GM19397 (cell line): ENCODE data around the gene SNRPD1.
A peak's percentile ranks its signal among the peaks of the same experiment; 100 is the strongest.
"Not testable (repeated sequence)": the region's sequence is repeated elsewhere in the genome, so short reads cannot be mapped to it uniquely, and the experiment has no call there.

Experiments used
- ATAC-seq: cut with Tn5 transposase; IDR thresholded peaks from one replicate; pipeline ENCODE4 v1.9.1; 2021; ENCODE audit warnings: mild to moderate bottlenecking, moderate library complexity; ENCODE audit not compliant: unreplicated experiment

SNRPD1 gene

DNA sequence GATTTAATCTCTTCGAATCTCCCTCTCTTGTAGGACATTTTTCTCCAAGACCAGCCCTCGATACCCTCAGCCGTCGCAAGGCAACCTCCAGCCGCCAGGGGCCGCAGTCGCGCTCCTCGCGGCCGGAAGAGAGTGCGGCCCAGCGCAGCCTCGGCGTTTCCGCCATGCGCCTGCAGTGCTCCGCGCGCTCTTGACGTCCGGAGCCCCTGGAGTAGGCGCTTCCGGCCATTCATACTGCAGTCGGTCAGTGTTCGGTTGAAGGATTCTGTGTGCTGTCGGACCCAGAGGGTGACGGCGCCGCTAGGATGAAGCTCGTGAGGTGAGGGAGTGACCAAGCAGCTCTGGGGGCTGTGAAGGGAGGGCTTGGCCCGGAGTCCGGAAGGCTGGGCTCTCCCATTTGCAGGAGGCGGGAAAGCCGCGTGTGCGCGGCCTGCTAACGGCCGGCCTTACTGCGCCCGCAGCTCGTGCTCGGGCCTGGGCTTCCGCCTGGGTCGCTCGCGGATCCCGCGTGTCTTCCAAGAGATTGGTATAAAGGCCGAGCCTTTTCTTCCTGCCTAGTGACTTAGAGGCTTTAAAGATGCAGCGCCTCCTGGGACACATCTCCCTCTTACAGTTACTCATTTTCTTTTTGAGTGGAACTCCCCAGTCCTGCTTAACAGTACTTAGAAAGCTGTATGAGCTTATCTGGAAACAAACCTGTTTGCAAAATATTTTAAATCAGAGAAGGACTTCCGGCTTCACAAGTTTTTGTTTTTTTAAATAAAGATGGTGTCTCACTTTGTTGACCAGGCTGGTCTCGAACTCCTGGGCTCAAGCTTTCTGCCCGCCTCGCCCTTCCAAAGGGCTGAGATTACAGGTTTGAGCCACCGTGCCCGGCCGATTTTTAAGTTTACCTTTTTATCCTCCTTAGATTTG is at the start of gene SNRPD1:
SNRPD1 (plus strand) TSS at position 190 of the 915 bp plus-strand sequence; CDS start at position 306, 116 bp downstream.
- ATAC-seq: peak; percentile 99

DNA sequence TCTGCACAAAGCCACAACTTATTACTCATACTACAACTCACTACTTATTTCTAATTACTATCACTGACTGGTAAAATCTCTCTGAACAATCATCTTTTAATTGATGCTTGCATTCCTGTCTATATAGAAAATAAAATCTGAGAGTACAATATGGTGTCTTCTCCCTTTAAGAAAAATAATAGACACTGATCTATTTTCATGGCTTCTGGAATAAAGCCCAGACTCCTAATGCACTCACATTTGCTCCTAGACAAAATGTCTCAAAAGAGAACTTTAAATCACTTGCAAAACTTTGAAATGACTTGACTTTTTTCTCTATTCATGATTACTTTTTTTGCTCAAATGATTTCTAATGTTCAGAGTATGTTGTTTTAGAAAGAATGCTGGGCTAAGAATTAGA is 40.3 kb upstream of the SNRPD1 start:
- no peak for ATAC-seq

- ATAC-seq: no peak
Observed at GRCh38 chr18:21575656-21576055, 36.5 kb upstream of the SNRPD1 start.

DNA sequence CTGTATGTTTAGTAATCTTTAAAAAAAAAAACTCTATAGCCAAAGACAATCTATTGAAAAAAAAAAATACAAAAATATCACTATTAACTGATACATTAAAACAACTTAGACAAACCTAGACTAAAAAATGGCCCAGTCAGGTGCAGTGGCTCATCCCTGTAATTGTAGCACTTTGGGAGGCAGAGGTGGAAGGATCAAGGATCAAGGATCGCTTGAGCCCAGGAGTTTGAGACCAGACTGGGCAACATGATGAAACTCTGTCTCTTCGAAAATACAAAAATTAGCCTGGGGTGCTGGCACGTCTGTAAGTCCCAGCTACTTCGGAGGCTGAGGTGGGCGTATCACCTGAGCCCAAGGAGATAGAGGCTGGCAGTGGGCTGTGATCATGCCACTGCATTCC is 27.7 kb upstream of the SNRPD1 start:
- no peak for ATAC-seq

GRCh38 chr18:21592361-21592760 is 19.8 kb upstream of the SNRPD1 start:
- not testable (repeated sequence) for ATAC-seq

GRCh38 chr18:21593540-21594257 is 18.4 kb upstream of the SNRPD1 start:
- no peak for ATAC-seq

- no peak for ATAC-seq
Observed at GRCh38 chr18:21597620-21598019, 14.5 kb upstream of the SNRPD1 start.

- ATAC-seq: no peak
Observed at GRCh38 chr18:21598726-21599584, 13.2 kb upstream of the SNRPD1 start.

- ATAC-seq: peak; percentile 47
Observed at GRCh38 chr18:21599585-21600525, 12.3 kb upstream of the SNRPD1 start.

DNA sequence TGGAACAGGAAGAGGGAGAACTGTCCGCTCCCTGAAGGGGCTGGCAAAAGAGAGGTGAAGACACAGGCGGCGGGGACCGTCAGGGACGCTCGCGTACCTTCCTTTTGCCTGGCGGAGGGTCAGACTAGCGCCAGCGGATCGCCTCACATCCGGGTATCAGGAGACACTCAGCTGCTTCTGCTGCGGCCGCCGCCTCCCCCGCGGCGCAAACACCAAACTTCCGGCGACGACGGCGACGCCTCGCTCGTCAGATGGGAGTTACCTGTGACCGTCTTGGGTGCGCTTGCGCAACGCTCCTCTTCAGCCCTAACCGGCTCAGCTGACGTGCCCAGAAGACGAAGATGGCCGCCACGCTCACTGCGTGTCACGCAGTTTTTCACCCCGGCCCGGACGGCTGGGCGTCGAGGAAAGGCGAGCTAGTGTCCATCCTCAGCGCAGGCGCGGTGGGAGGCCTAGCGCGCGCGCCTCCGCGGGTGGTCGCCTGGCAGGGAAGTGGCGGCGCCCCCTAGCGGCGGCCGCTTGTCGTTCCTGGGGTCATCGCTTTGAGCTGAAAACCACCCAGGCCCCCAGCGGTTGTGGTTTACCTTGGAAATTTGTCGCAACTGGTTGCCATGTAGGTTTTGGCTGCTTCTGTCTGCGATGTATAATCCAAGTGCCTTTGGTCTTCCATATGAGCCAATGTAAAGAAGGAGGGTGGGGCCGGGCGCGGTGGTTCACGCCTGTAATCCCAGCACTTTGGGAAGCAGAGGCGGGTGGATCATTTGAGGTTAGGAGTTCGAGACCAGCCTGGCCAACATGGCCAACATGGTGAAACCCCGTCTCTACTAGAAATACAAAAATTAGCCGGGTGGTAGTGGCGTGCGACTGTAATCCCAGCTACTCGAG is 11.3 kb upstream of the SNRPD1 start, which contains the start of gene ESCO1:
ESCO1 (minus strand) TSS at position 179 of the 885 bp plus-strand sequence. CDS start 25,861 bp downstream, outside the sequence.
- peak; percentile 86 for ATAC-seq

DNA sequence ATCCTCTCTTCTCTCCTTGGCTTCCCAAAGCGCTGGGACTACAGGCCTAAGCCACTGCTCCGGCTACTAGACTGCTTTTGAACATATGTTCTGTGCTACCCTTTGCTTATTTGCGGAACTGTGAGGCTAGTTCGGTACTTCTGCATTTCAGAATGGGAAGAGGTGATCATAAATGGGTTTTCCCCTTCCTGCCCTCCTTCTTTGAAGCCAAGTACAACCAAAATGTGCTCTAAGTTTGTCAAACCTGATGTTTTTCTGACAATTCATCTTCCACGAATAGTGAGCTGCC is 9.9 kb upstream of the SNRPD1 start:
- ATAC-seq: no peak

DNA sequence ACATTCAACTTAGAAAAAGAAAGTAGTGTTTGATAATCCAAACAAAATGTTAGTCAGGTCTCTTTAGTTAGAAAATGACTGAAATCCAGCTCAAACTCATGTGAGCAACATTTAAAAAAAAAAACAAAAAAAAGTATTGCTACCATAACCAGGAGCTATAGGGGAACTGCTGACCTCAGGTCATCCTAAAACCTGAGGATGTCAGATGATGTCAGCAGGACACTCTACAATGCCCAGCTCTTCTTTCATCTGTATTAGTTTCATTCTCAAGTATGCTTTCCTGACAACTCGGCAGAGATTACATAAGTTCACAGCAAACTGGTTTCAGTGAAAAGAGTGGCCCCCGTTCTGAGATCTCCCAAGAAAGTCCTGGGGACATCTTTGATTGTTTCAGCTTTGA is 7.4 kb upstream of the SNRPD1 start:
- ATAC-seq: no peak

DNA sequence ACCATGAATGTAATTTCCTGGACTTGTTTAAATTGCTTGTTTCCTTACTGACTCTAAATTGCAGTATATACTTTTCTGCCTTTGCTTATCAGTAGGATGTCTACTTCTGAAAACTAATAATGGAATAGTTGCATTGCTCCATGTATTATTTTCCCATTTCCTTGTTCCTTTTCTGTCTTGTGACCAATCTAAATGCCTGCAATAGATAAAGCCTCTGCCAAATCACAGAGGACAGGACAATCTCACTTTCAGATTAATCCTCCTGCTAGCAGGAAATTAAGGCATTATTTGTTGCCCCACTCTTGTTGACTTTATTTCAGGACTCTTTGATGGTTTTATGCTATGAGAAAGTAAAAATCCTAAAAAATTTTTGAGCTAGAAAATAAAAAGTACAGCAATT is 6.9 kb upstream of the SNRPD1 start:
- ATAC-seq: no peak

DNA sequence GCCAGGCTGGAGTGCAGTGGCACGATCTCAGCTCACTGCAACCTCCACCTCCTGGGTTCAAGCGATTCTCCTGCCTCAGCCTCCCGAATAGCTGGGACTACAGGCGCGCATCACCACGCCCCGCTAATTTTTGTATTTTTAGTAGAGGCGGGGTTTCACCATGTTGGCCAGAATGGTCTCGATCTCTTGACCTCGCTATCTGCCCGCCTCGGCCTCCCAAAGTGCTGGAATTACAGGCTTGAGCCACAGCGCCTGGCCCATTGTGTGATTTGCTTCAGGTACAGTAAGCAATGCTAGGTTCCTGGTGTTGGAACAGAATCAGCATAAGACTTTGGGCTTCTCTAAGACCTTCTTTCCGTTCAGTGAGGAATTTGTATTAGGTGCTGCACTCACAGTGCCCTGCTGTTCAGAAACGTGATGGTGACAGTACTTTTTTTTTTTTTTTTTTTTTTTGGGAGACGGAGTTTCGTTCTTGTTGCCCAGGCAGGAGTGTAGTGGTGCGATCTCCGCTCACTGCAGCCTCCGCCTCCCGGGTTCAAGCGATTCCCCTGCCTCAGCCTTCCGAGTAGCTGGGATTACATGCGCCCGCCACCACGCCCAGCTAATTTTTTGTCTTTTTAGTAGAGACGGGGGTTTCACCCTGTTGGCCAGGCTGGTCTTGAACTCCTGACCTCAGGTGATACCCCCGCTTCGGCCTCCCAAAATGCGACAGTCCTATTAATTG is 551 bp upstream of the SNRPD1 start:
- ATAC-seq: not testable (repeated sequence)

GRCh38 chr18:21621640-21622039 is 9.5 kb downstream of the SNRPD1 start:
- not testable (repeated sequence) for ATAC-seq

DNA sequence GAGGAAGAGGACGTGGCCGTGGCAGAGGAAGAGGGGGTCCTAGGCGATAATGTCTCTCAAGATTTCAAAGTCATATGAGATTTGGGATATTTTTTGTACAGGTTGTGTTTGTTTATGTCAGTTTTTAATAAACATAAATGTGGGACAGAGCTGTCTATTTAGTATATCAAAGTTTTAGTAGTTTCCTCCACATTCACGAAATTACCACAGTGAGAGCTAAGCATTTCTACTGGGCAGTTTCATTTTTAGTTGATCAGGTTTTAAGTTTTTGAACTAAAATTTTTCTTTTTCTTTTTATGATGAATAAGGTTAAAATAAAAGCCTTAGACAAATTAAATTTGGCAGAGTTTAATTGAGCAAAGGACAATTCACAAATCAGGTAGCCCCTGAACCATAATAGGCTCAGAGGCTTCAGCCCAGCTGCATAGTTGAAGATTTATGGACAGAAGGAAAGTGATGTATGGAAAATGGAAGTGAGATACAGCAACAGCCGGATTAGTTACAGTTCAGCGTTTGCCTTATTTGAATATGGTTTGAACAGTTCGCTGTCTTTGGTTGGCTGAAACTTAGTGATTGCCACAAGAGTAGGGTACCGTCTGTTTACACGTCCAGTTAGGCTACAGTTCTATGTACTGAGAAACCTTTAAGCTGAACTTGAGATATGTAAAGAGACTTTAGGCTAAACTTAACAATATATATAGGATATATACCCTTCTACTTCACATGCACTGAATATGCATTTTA is 17.1 kb downstream of the SNRPD1 start:
- ATAC-seq: peak; percentile 93

GRCh38 chr18:21632393-21632792 is 20.3 kb downstream of the SNRPD1 start:
- no peak for ATAC-seq
